ENCODE data around the gene ZNRF2. TPM values are rescaled to one million over a fixed set of nuclear protein-coding genes. Genes with fewer than 3 reads are reported as not detected.

ZNRF2 gene
- total and polyA plus RNA-seq, 2 donors (not counting 3 experiments of a cell fraction or from before 2014, with no cell fraction given): 1.4 to 5.9 TPM

DNA sequence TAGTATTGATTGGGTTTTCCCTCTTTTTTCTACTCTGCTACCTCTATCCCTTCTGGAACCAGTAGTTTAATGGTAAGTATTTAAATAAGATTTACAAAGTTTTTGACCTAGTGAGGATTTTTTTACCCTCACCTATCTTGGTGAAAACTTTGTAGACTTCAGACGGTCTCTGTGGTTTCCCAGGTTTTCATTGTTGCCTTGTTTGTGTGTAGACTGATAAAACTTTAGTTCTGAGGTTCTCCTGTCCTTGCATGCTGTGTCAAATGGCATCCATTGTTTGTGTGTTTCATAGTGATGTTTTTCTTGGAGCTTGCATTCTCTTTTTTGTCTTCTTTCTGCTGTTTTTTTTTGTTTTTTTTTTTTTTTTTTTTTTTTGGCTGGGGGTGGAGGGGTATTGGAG lies 22.6 kb downstream of the ZNRF2 start:
- Histone ChIP-seq H3K9ac (replicated peaks; ENCODE audit: extremely low read depth, insufficient read depth, low read length) (no peak overlapping the region), H3K27ac (ENCODE audit: insufficient read depth, low read depth, low read length) (no peak overlapping the region), H3K27me3 (ENCODE audit: control insufficient read depth in 2 of 2, insufficient read depth in 2 of 2, low read length in 2 of 2) (no peaks in the 10 kb centered on the region), H2AFZ (ENCODE audit: low read depth, low read length) (no peak overlapping the region), H3K4me1 (ENCODE audit: control insufficient read depth, extremely low read depth, insufficient read depth, low read length) (no peaks in the 10 kb centered on the region), H3K9me1 (replicated peaks; ENCODE audit: control insufficient read depth, extremely low read depth, insufficient read depth, low read length) (no peaks in the 10 kb centered on the region), H3K4me2 (ENCODE audit: insufficient read depth, low read length) (no peak overlapping the region), H3K9me3 (replicated peaks; ENCODE audit: control insufficient read depth, insufficient read depth, low read length) (no peaks in the 10 kb centered on the region), H4K20me1 (replicated peaks; ENCODE audit: control insufficient read depth, extremely low read depth, insufficient read depth, low read length) (no peaks in the 10 kb centered on the region), H3K79me2 (ENCODE audit: control insufficient read depth, insufficient read depth, low read length) (peaks cover 2% of the 10 kb centered on the region), H3K4me3 (replicated peaks in 1 of 3; ENCODE audit: insufficient read depth in 1 of 3, low read depth in 1 of 3, low read length in 3 of 3) (no peak overlapping the region), H3K36me3 (ENCODE audit: control insufficient read depth in 2 of 2, extremely low read depth in 1 of 2, insufficient read depth in 2 of 2, low read length in 2 of 2) (no peaks in the 10 kb centered on the region)
- no peak for DNase-seq (ENCODE audit: low read depth, low spot score)
- no peak for TF ChIP-seq JUN (IDR thresholded peaks at IDR 0.05; ENCODE audit: borderline replicate concordance, insufficient read depth, insufficient read length, low read depth)
- no peak for TF ChIP-seq GATA2 (IDR thresholded peaks at IDR 0.05; ENCODE audit: insufficient read depth, insufficient read length, low read depth, low read length)
- no peak for TF ChIP-seq FOS (IDR thresholded peaks at IDR 0.05; ENCODE audit: borderline replicate concordance, insufficient read depth, low read length)
- TF ChIP-seq, protein P1, sequence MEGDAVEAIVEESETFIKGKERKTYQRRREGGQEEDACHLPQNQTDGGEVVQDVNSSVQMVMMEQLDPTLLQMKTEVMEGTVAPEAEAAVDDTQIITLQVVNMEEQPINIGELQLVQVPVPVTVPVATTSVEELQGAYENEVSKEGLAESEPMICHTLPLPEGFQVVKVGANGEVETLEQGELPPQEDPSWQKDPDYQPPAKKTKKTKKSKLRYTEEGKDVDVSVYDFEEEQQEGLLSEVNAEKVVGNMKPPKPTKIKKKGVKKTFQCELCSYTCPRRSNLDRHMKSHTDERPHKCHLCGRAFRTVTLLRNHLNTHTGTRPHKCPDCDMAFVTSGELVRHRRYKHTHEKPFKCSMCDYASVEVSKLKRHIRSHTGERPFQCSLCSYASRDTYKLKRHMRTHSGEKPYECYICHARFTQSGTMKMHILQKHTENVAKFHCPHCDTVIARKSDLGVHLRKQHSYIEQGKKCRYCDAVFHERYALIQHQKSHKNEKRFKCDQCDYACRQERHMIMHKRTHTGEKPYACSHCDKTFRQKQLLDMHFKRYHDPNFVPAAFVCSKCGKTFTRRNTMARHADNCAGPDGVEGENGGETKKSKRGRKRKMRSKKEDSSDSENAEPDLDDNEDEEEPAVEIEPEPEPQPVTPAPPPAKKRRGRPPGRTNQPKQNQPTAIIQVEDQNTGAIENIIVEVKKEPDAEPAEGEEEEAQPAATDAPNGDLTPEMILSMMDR (IDR thresholded peaks at IDR 0.05; ENCODE audit: extremely low read depth in 1 of 2, insufficient read depth in 1 of 2, low read depth in 1 of 2, low read length in 2 of 2): no peak
- no peak for TF ChIP-seq MYC (IDR thresholded peaks at IDR 0.05; ENCODE audit: low read depth, low read length)
- TF ChIP-seq POLR2A (IDR thresholded peaks at IDR 0.05; ENCODE audit: low read depth, low read length): no peak
- TF ChIP-seq, protein P2, sequence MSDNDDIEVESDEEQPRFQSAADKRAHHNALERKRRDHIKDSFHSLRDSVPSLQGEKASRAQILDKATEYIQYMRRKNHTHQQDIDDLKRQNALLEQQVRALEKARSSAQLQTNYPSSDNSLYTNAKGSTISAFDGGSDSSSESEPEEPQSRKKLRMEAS (IDR thresholded peaks at IDR 0.05; ENCODE audit: insufficient read depth, insufficient read length): no peak
- TF ChIP-seq POLR2AphosphoS5 (IDR thresholded peaks at IDR 0.05; ENCODE audit: insufficient read depth, low read depth, low read length): no peak
- TF ChIP-seq EZH2 (IDR thresholded peaks at IDR 0.05; ENCODE audit: borderline replicate concordance, low read depth, low read length, severe bottlenecking): no peak
- no peak for FAIRE-seq
- POLR2A ChIA-PET: no interaction called here
- dilution Hi-C loops (cut with MboI; ENCODE audit: extremely low pct_ligation_motif_present, low sequenced_read_pairs) (no loop called here), intact Hi-C loops (cut with micrococcal nuclease) (no loop called here)
- CTCF ChIA-PET: no interaction called here
- no TSS peak for BruUV-seq (replicated peaks)

Data from endothelial cell of umbilical vein (primary cell).